ENCODE data around the gene TFF2.

- no peak for TF ChIP-seq CTCF (IDR thresholded peaks at IDR 0.05)
- TF ChIP-seq POLR2A (IDR thresholded peaks at IDR 0.05): no peak
- no peak for TF ChIP-seq EP300 (IDR thresholded peaks at IDR 0.05; ENCODE audit: low read depth)
- no peak for TF ChIP-seq POLR2AphosphoS5 (IDR thresholded peaks at IDR 0.05)
Measured at GRCh38 chr21:42366292-42367010, 15.7 kb upstream of the TFF2 start, which contains the start of gene TFF1.

Data from transverse colon (tissue), 4 donors.